Umbilical cord (tissue), 2 donors: ENCODE data around the gene AP3S2. TPM values are rescaled to one million over a fixed set of nuclear protein-coding genes. Genes with fewer than 3 reads are reported as not detected.
"Not testable (repeated sequence)": the region's sequence is repeated elsewhere in the genome, so short reads cannot be mapped to it uniquely, and the experiment has no call there.

Experiments
- DNase-seq: peaks from one replicate; pipeline ENCODE4 v3.0.0-alpha.2; 2015; ENCODE audit warnings: low spot score
- total RNA-seq: library from RNA; depleted of rRNA; stranded (reverse); fragments of >200 nt; gene quantifications from one replicate; pipeline ENCODE4 v1.2.3, GENCODE V29; 2014; ENCODE audit warnings: low replicate concordance; ENCODE audit not compliant: insufficient read depth

AP3S2 gene
- total RNA-seq, result 65.2 TPM

GRCh38 chr15:89893696-89894447 is at the start of gene AP3S2:
AP3S2 (minus strand) TSS chr15:89893994; CDS start chr15:89893949, 45 bp downstream.
- peak; percentile 96 for DNase-seq

GRCh38 chr15:89939910-89940309 is 46.1 kb upstream of the AP3S2 start:
- peak; percentile 31 for DNase-seq

- not testable (repeated sequence) for DNase-seq
Measured at GRCh38 chr15:89939377-89939776, 45.6 kb upstream of the AP3S2 start.

- no peak for DNase-seq
Measured at GRCh38 chr15:89937365-89938350, 43.9 kb upstream of the AP3S2 start.

DNA sequence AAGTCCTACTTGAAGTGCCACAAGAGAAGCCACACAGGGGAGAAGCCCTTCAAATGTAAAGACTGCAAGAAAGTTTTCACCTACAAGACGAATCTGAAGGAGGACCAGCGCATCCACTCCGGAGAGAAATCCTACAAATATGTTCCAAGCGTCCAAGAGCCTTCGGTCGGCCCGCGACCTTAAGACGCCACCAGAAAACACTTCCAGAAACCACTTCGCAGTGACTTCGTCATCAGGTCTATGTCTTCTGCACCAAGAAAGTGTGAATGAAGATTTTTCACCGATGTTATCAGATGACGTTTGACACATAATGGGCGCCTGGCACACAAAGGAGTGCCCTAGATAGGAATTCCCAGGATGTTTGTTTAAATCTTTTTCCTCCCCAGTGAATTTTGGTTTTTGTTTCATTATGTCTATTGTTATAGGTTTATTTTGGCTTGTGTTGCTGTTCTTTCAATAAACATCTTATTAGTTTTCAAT is 43.0 kb upstream of the AP3S2 start:
- DNase-seq, result no peak

- no peak for DNase-seq
Measured at GRCh38 chr15:89936051-89936785, 42.4 kb upstream of the AP3S2 start.

GRCh38 chr15:89932880-89933279 is 39.1 kb upstream of the AP3S2 start:
- DNase-seq, result no peak

GRCh38 chr15:89928421-89928820 is 34.6 kb upstream of the AP3S2 start:
- no peak for DNase-seq

GRCh38 chr15:89926158-89926557 is 32.4 kb upstream of the AP3S2 start:
- DNase-seq, result no peak

GRCh38 chr15:89917442-89918101 is 23.8 kb upstream of the AP3S2 start:
- no peak for DNase-seq

GRCh38 chr15:89916660-89917059 is 22.9 kb upstream of the AP3S2 start:
- DNase-seq, result no peak

DNA sequence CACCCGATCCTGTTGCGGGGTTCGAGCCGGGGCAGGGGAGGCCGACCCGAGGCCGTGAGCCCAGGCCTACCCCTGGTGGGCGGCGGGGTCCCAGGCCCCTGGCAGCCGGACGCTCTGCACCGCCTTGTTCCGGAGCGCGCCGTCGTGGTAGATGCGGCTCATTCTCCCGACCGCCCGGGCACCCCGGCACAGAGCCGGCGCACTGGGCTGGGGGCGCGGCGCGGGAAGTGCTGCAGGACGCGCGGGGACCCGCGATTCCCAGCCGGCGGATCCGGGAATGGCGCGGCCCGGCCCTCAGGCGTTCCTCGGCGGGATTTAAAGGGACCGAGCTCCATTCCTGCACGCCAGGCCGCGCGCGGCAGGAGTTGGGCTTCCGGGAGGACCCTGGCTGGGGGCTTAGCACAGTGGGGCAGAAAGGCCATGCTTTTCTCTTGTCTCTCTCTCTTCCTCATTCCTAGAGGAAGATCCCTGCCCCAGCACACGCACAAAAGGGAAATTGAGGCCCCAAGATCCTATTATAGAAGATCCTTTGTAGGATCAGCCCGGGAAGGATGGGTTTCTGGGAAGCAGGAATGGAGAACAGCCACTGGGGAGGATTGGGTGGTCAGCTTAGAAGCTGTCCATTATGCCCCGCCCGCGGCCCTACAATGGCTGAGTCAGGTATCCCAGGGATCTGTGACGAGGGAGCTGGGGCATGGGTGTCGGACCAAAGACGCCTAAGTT is 19.0 kb upstream of the AP3S2 start, which contains the start of gene ARPIN:
ARPIN (minus strand) TSS at position 279 of the 723 bp plus-strand sequence; CDS start at position 162, 117 bp downstream.
- DNase-seq, result peak; percentile 74

GRCh38 chr15:89912145-89912673 is 18.4 kb upstream of the AP3S2 start:
- peak; percentile 63 for DNase-seq

DNA sequence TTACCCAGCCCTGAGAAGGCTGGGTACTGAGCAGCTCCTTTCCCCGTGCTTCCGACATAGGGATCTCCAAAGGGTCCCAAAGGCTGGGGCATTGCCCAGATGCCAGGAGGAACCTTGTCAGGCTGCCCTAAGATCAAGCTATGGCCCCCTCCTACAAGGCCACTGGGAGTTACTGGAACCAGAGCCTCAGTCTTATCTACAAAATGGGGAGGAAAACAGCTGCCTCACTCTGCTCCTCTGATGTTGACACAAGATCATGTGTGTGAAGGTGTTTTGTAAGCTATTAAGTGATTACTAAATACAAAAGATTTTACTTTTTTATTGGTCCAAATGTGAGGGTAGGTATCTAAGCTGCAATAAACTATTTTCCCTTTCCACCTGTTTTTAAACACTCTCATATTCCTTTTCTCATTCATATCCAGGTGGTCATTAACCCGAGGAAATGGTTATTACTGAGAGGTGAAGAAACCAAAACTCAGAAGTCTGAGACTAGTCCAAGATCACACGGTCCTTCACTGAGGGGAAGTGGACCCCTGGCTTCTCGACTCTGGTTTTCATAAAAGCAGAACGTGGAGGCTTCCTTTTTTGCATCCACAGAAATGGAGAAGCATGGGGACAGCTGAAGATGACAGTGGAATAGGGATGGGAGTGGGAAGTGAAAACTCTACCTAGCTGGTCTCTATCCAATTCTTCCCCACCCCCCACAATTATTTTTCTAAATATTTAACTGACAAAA is 17.3 kb upstream of the AP3S2 start:
- peak; percentile 25 for DNase-seq

GRCh38 chr15:89909611-89910010 is 15.8 kb upstream of the AP3S2 start:
- DNase-seq, result no peak

DNA sequence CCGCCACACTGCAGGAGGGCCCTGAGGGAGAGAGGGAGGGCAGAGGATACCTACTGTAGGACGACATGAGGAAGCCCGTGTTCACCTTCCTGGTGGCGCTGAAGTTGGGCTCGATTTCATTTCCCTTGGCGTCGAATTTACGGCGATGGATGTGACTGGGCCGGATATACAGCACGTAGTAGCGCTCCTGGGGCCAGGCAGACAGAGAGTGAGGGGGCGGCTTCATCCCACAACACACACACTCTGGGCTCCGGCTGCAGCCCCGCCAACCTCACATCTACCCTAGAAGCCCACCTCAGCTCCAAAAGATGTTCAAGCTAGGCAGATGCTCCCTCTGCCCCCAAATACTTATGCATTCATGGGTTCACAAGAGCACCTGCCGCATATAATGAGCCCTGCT is 14.4 kb upstream of the AP3S2 start:
- DNase-seq, result no peak

DNA sequence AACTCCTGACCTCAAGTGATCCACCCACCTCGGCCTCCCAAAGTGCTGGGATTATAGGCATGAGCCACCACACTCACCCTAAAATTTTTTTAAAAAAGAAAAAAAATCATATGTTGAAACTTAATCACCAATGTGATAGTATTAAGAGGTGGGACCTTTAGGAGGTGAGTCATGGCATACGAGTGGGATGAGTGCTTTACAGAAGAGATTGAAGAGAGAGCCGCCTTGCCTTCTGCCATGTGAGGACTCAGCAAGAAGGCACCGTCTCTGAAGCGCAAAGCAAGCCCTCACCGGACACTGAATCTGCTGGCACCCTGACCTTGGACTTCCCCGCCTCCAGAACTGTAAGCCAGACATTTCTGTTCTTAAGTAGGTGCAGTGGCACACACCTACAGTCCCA is 13.5 kb upstream of the AP3S2 start:
- no peak for DNase-seq

GRCh38 chr15:89905846-89906378 is 12.1 kb upstream of the AP3S2 start:
- no peak for DNase-seq

- no peak for DNase-seq
Measured at GRCh38 chr15:89904519-89904918, 10.7 kb upstream of the AP3S2 start.
